Adrenal gland (tissue), 12 donors: Measurements from ENCODE around the gene SLC25A26. TPM values are rescaled to one million over a fixed set of nuclear protein-coding genes. Genes with fewer than 3 reads are reported as not detected.
"Not testable (repeated sequence)": the region's sequence is repeated elsewhere in the genome, so short reads cannot be mapped to it uniquely, and the experiment has no call there.

Source experiments
- DNase-seq, 7 donors: peaks; one replicate each; pipeline ENCODE4 v3.0.0-alpha.2; 2019 to 2020
- H3K27ac ChIP-seq, 5 donors: fragments of 200-600 bp; sonication (generic) in 4 of 5; 1 replicate in 3 of 5; 2 replicates in 2 of 5; pipeline versions ENCODE4 v1.5.1 to v1.8.0; 2016 to 2020; ENCODE audit warnings: mild to moderate bottlenecking in 1 of 5
- H3K27me3 ChIP-seq: fragments of 200-600 bp; 2 replicates; pipeline ENCODE4 v1.8.0; 2021
- H3K36me3 ChIP-seq, 2 donors: fragments of 200-600 bp; replicated peaks in 1 of 2; 1 replicate in 1 of 2; 2 replicates in 1 of 2; pipeline versions ENCODE4 v1.5.1 to v1.8.0; 2018 to 2022
- H3K4me1 ChIP-seq, 2 donors: fragments of 200-600 bp; replicated peaks in 1 of 2; 1 replicate in 1 of 2; 2 replicates in 1 of 2; pipeline versions ENCODE4 v1.5.1 to v1.8.0; 2018 to 2021
- H3K4me3 ChIP-seq, 4 donors: fragments of 200-600 bp; sonication (generic) in 3 of 4; one replicate each; pipeline ENCODE4 v1.5.1; 2016 to 2018
- H3K9me3 ChIP-seq, 3 donors: fragments of 200-600 bp; sonication (generic) in 1 of 3; replicated peaks in 1 of 3; 1 replicate in 2 of 3; 2 replicates in 1 of 3; pipeline versions ENCODE4 v1.5.1 to v1.8.0; 2016 to 2021
- POLR2A ChIP-seq, 2 donors: fragments of 450-650 bp; IDR thresholded peaks; one replicate each; pipeline ENCODE4 v1.6.1; 2017; ENCODE audit warnings: antibody characterized with exemption in 2 of 2, mild to moderate bottlenecking in 2 of 2, moderate library complexity in 1 of 2
- WGBS, 4 donors: extraction: QIAGEN DNeasy Blood & Tissue Kit in 2 of 4; methylation state at CpG; one replicate each; pipeline versions ENCODE4 v1.1.5 to v1.1.7; 2013 to 2017; 5-methylcytosine and 5-hydroxymethylcytosine counted together
- intact Hi-C, 2 donors: fragments of 100-400 bp; cut with DNase I; formaldehyde crosslinking; loops; one replicate each; pipeline versions ENCODE4 v1.14.1 to v1.15.0; 2022 to 2023
- polyA plus RNA-seq, 3 donors: library from polyadenylated mRNA; stranded (reverse); fragments of 200-250 nt in 2 of 3; fragments of 350-450 nt in 1 of 3; fragmentation: Illumina TruSeq in 1 of 3; extraction: RNeasy Lipid Tissue Mini Kit (QIAGEN cat#74804) in 1 of 3; gene quantifications; one replicate each; pipeline ENCODE4 v1.2.3, GENCODE V29; 2013 to 2014
- total RNA-seq, 9 donors: library from RNA; depleted of rRNA in 4 of 9; stranded (reverse); fragments of >200 nt in 4 of 9; fragments of 120-200 nt in 1 of 9; fragmentation: NEBNext Ultra II Directional in 1 of 9; extraction: Animal tissue kit (Norgen Biotek cat#: 25700) in 1 of 9; gene quantifications; one replicate each; pipeline versions ENCODE4 v1.1.0 to v1.2.4, GENCODE V29; 2013 to 2023
- TF ChIP-seq, protein P1 (sequence below), 6 experiments: fragments of 450-650 bp in 4 of 6; fragments of 200-600 bp in 2 of 6; sonication (generic) in 1 of 6; IDR thresholded peaks; 1 replicate in 5 of 6; 2 replicates in 1 of 6; pipeline versions ENCODE4 v1.5.1 to v1.8.0; 2016 to 2021; ENCODE audit warnings: antibody characterized with exemption in 6 of 6, mild to moderate bottlenecking in 2 of 6, moderate library complexity in 1 of 6
- donor health status: healthy with polysubstance abuse.
- donor health status: Bipolar disorder and iron deficiency.
- donor health status: DM: yes; HTN: yes; CAD: no.
- donor health status: DM: no; HTN: no; CAD: no.
- donor health status: DM: no; HTN: no; CAD: no.
- donor health status: DM: yes; HTN: yes; CAD: no.

SLC25A26 gene
- total and polyA plus RNA-seq, 12 donors = 9.5 to 38.2 (median 22.2) TPM

GRCh38 chr3:66270288-66270687 lies 49.5 kb downstream of the SLC25A26 start:
- intact Hi-C loops = no loop called here
- Histone ChIP-seq H3K27me3 (no peaks in the 10 kb centered on the region), H3K4me1 (peaks cover 5 to 8% of the 10 kb centered on the region in 2 donors), H3K9me3 (no peaks in the 10 kb centered on the region), H3K36me3 (no peaks in the 10 kb centered on the region), H3K27ac (no peak overlapping the region), H3K4me3 (no peak overlapping the region)
- no peak for DNase-seq
- 70 to 81% (median 74%) methylated on average over 1 of the region's 1 CpG for WGBS, 4 donors
- TF ChIP-seq, protein P1, sequence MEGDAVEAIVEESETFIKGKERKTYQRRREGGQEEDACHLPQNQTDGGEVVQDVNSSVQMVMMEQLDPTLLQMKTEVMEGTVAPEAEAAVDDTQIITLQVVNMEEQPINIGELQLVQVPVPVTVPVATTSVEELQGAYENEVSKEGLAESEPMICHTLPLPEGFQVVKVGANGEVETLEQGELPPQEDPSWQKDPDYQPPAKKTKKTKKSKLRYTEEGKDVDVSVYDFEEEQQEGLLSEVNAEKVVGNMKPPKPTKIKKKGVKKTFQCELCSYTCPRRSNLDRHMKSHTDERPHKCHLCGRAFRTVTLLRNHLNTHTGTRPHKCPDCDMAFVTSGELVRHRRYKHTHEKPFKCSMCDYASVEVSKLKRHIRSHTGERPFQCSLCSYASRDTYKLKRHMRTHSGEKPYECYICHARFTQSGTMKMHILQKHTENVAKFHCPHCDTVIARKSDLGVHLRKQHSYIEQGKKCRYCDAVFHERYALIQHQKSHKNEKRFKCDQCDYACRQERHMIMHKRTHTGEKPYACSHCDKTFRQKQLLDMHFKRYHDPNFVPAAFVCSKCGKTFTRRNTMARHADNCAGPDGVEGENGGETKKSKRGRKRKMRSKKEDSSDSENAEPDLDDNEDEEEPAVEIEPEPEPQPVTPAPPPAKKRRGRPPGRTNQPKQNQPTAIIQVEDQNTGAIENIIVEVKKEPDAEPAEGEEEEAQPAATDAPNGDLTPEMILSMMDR (IDR thresholded peaks at IDR 0.05) = no peak
- no peak for TF ChIP-seq POLR2A (IDR thresholded peaks at IDR 0.05)

- Histone ChIP-seq H3K4me3 (no peak overlapping the region), H3K36me3 (no peaks in the 10 kb centered on the region), H3K27ac (no peak overlapping the region), H3K27me3 (no peaks in the 10 kb centered on the region), H3K4me1 (peaks cover 5 to 8% of the 10 kb centered on the region in 2 donors), H3K9me3 (no peaks in the 10 kb centered on the region)
- 88 to 93% (median 90%) methylated on average over 2 of the region's 2 CpGs for WGBS, 4 donors
- TF ChIP-seq, protein P1 (IDR thresholded peaks at IDR 0.05) = no peak
- no peak for TF ChIP-seq POLR2A (IDR thresholded peaks at IDR 0.05)
- DNase-seq = no peak
- intact Hi-C loops = no loop called here
Measured at GRCh38 chr3:66270701-66271100, 49.9 kb downstream of the SLC25A26 start.

DNA sequence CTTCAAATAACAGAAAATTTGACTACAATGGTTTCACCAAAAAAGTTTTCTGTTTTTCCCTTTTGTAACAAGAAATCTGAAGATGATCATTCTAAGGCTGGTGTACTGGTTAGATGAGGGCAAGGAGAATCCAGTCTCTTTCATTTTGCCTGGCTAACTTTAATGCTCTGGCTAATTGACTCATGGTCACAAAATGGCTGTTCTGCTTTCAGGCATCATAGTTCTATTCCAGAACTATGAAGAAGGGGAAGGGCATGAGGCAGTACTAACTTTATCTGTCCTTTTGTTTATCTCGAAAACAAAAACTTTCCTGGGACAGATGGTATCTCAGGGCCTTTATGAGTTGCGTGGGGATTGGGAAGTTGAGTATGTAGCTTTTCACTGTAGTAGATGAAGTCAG lies 50.4 kb downstream of the SLC25A26 start:
- no peak overlapping the region for H3K4me3 ChIP-seq
- TF ChIP-seq, protein P1 (IDR thresholded peaks at IDR 0.05) = no peak
- TF ChIP-seq POLR2A (IDR thresholded peaks at IDR 0.05) = no peak

GRCh38 chr3:66272016-66272415 lies 51.2 kb downstream of the SLC25A26 start:
- Histone ChIP-seq H3K4me1 (peaks cover 5 to 8% of the 10 kb centered on the region in 2 donors), H3K4me3 (no peak overlapping the region), H3K27ac (no peak overlapping the region), H3K9me3 (no peaks in the 10 kb centered on the region), H3K36me3 (no peaks in the 10 kb centered on the region), H3K27me3 (no peaks in the 10 kb centered on the region)
- 88 to 100% (median 96%) methylated on average over 1 of the region's 1 CpG for WGBS, 4 donors
- no peak for DNase-seq
- intact Hi-C loops = no loop called here
- no peak for TF ChIP-seq POLR2A (IDR thresholded peaks at IDR 0.05)
- TF ChIP-seq, protein P1 (IDR thresholded peaks at IDR 0.05) = no peak

More for the DNA sequence above, 50.4 kb downstream of the SLC25A26 start:
- intact Hi-C loops = no loop called here
- Histone ChIP-seq H3K4me1 (peaks cover 5 to 8% of the 10 kb centered on the region in 2 donors), H3K9me3 (no peaks in the 10 kb centered on the region), H3K36me3 (no peaks in the 10 kb centered on the region), H3K27me3 (no peaks in the 10 kb centered on the region), H3K27ac (no peak overlapping the region)
- WGBS, 4 donors = 88 to 97% (median 94%) methylated on average over 2 of the region's 2 CpGs
- no peak for DNase-seq

GRCh38 chr3:66274837-66275236 lies 54.0 kb downstream of the SLC25A26 start:
- WGBS, 4 donors = 94 to 98% (median 97%) methylated on average over 4 to 5 of the region's 6 CpGs
- DNase-seq, H3K36me3 ChIP-seq, H3K4me1 ChIP-seq, H3K27ac ChIP-seq, H3K27me3 ChIP-seq, H3K4me3 ChIP-seq, H3K9me3 ChIP-seq: not testable (repeated sequence)
- intact Hi-C loops = loop anchor here (5.0 kb wide), 1 partner anchor 542 kb away; no protein-coding TSS in a partner anchor
